SK-N-SH treated with all-trans-retinoic acid at 6 μM for 48 hours (cell line): ENCODE data around the gene VCPKMT.

ENCODE experiments used
- ATAC-seq: fragments of 200-7000 bp; cut with Tn5 transposase; 3 replicates; pipeline ENCODE4 v1.9.1; 2020; ENCODE audit warnings: mild to moderate bottlenecking, moderate library complexity
- ARNTL ChIP-seq: fragments of 450-650 bp; formaldehyde crosslinking; IDR thresholded peaks from 2 replicates; pipeline ENCODE4 v1.5.0; 2020; ENCODE audit warnings: low read depth, mild to moderate bottlenecking, moderate library complexity, borderline replicate concordance
- BACH2 ChIP-seq: fragments of 250-450 bp; sonication (Bioruptor Pico); IDR thresholded peaks from 2 replicates; pipeline ENCODE4 v1.9.0; 2021; ENCODE audit warnings: mild to moderate bottlenecking, borderline replicate concordance
- CREB5 ChIP-seq: fragments of 250-450 bp; sonication (Bioruptor Pico); IDR thresholded peaks from 2 replicates; pipeline ENCODE4 v1.5.1; 2020; ENCODE audit warnings: low read depth, mild to moderate bottlenecking, moderate library complexity
- CSDC2 ChIP-seq: fragments of 250-450 bp; sonication (Bioruptor Pico); IDR thresholded peaks from 2 replicates; pipeline ENCODE4 v1.5.0; 2020; ENCODE audit warnings: mild to moderate bottlenecking, moderate library complexity
- ESRRG ChIP-seq: fragments of 250-450 bp; sonication (Bioruptor Pico); IDR thresholded peaks from 2 replicates; pipeline ENCODE4 v1.6.1; 2021; ENCODE audit warnings: mild to moderate bottlenecking
- GLIS3 ChIP-seq: fragments of 250-450 bp; sonication (Bioruptor Pico); IDR thresholded peaks from 2 replicates; pipeline ENCODE4 v1.5.0; 2020; ENCODE audit warnings: mild to moderate bottlenecking, moderate library complexity
- ISL1 ChIP-seq: fragments of 250-450 bp; sonication (Bioruptor Pico); IDR thresholded peaks from 2 replicates; pipeline ENCODE4 v2.1.2; 2022; ENCODE audit warnings: mild to moderate bottlenecking, moderate library complexity
- POU6F1 ChIP-seq: fragments of 250-450 bp; sonication (Bioruptor Pico); IDR thresholded peaks from 2 replicates; pipeline ENCODE4 v1.8.0; 2021; ENCODE audit warnings: low read depth, mild to moderate bottlenecking, moderate library complexity, borderline replicate concordance
- PPARA ChIP-seq: fragments of 250-450 bp; sonication (Bioruptor Pico); IDR thresholded peaks from 2 replicates; pipeline ENCODE4 v1.5.0; 2020; ENCODE audit warnings: mild to moderate bottlenecking, borderline replicate concordance
- RARB ChIP-seq: fragments of 250-450 bp; sonication (Bioruptor Pico); IDR thresholded peaks from 2 replicates; pipeline ENCODE4 v1.8.0; 2021; ENCODE audit warnings: mild to moderate bottlenecking, moderate library complexity
- SNAI2 ChIP-seq: fragments of 250-450 bp; sonication (Bioruptor Pico); IDR thresholded peaks from 2 replicates; pipeline ENCODE4 v1.5.0; 2020; ENCODE audit warnings: mild to moderate bottlenecking, moderate library complexity
- TCF4 ChIP-seq: fragments of 250-450 bp; sonication (Bioruptor Pico); IDR thresholded peaks from 2 replicates; pipeline ENCODE4 v1.8.0; 2021; ENCODE audit warnings: mild to moderate bottlenecking, moderate library complexity, borderline replicate concordance
- TOX ChIP-seq: fragments of 250-450 bp; sonication (Bioruptor Pico); IDR thresholded peaks from 2 replicates; pipeline ENCODE4 v1.8.0; 2021; ENCODE audit warnings: mild to moderate bottlenecking, moderate library complexity, borderline replicate concordance
- ZFP3 ChIP-seq: fragments of 250-450 bp; sonication (Bioruptor Pico); IDR thresholded peaks from 2 replicates; pipeline ENCODE4 v1.5.0; 2020; ENCODE audit warnings: mild to moderate bottlenecking, moderate library complexity
- ZFP30 ChIP-seq: fragments of 450-650 bp; formaldehyde crosslinking; IDR thresholded peaks from 2 replicates; pipeline ENCODE4 v1.5.0; 2022; ENCODE audit warnings: mild to moderate bottlenecking, moderate library complexity
- ZNF565 ChIP-seq: fragments of 450-650 bp; formaldehyde crosslinking; conservative IDR thresholded peaks from 2 replicates; pipeline ENCODE4 v1.5.0; 2020; ENCODE audit warnings: low read depth, mild to moderate bottlenecking, moderate library complexity
- ZNF70 ChIP-seq: fragments of 450-650 bp; formaldehyde crosslinking; IDR thresholded peaks from 2 replicates; pipeline ENCODE4 v1.5.0; 2020; ENCODE audit warnings: mild to moderate bottlenecking, moderate library complexity
- TF ChIP-seq, protein P1 (sequence below): fragments of 250-450 bp; sonication (Bioruptor Pico); IDR thresholded peaks from 2 replicates; pipeline ENCODE4 v1.5.0; 2020; ENCODE audit warnings: mild to moderate bottlenecking, moderate library complexity
- TF ChIP-seq, protein P2 (sequence below): fragments of 250-450 bp; sonication (Bioruptor Pico); IDR thresholded peaks from 2 replicates; pipeline ENCODE4 v1.8.0; 2020; ENCODE audit warnings: mild to moderate bottlenecking, moderate library complexity, borderline replicate concordance

Gene VCPKMT

DNA sequence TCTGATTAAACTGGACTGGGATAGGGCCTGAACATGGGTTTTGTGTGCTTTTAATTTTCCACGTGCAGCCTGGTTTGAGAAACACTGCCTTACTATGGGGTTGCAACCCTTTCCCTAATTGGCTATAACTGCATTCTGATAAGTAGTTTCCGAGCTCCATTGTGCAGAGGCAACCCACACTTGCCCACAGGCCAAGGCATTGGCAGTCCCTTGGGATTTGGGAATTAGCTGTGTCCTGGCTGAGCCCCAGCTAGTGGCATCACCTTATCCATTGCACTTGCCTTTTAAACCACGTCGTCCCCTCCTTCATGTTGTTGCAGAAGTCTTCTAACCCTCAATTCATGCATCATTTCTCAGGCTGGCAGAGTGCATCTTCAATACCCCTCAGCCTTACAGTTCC is 10.2 kb downstream of the VCPKMT start:
- ATAC-seq = no peak; the same call in 2 of the 3 replicates
- no peak for TF ChIP-seq ZFP3 (CRISPR knock-in tag)
- TF ChIP-seq TOX (CRISPR knock-in tag) = no peak
- TF ChIP-seq, protein P1, sequence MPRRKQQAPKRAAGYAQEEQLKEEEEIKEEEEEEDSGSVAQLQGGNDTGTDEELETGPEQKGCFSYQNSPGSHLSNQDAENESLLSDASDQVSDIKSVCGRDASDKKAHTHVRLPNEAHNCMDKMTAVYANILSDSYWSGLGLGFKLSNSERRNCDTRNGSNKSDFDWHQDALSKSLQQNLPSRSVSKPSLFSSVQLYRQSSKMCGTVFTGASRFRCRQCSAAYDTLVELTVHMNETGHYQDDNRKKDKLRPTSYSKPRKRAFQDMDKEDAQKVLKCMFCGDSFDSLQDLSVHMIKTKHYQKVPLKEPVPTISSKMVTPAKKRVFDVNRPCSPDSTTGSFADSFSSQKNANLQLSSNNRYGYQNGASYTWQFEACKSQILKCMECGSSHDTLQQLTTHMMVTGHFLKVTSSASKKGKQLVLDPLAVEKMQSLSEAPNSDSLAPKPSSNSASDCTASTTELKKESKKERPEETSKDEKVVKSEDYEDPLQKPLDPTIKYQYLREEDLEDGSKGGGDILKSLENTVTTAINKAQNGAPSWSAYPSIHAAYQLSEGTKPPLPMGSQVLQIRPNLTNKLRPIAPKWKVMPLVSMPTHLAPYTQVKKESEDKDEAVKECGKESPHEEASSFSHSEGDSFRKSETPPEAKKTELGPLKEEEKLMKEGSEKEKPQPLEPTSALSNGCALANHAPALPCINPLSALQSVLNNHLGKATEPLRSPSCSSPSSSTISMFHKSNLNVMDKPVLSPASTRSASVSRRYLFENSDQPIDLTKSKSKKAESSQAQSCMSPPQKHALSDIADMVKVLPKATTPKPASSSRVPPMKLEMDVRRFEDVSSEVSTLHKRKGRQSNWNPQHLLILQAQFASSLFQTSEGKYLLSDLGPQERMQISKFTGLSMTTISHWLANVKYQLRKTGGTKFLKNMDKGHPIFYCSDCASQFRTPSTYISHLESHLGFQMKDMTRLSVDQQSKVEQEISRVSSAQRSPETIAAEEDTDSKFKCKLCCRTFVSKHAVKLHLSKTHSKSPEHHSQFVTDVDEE = no peak
- no peak for TF ChIP-seq ZNF565 (CRISPR knock-in tag)
- no peak for TF ChIP-seq CSDC2 (CRISPR knock-in tag)
- no peak for TF ChIP-seq ESRRG
- no peak for TF ChIP-seq ZNF70
- TF ChIP-seq, protein P2, sequence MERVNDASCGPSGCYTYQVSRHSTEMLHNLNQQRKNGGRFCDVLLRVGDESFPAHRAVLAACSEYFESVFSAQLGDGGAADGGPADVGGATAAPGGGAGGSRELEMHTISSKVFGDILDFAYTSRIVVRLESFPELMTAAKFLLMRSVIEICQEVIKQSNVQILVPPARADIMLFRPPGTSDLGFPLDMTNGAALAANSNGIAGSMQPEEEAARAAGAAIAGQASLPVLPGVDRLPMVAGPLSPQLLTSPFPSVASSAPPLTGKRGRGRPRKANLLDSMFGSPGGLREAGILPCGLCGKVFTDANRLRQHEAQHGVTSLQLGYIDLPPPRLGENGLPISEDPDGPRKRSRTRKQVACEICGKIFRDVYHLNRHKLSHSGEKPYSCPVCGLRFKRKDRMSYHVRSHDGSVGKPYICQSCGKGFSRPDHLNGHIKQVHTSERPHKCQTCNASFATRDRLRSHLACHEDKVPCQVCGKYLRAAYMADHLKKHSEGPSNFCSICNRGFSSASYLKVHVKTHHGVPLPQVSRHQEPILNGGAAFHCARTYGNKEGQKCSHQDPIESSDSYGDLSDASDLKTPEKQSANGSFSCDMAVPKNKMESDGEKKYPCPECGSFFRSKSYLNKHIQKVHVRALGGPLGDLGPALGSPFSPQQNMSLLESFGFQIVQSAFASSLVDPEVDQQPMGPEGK (CRISPR knock-in tag) = no peak
- TF ChIP-seq GLIS3 (CRISPR knock-in tag) = no peak
- TF ChIP-seq PPARA (CRISPR knock-in tag) = no peak

GRCh38 chr14:50103558-50103957 is 12.8 kb downstream of the VCPKMT start:
- ATAC-seq = no peak
- no peak for TF ChIP-seq SNAI2 (CRISPR knock-in tag)

DNA sequence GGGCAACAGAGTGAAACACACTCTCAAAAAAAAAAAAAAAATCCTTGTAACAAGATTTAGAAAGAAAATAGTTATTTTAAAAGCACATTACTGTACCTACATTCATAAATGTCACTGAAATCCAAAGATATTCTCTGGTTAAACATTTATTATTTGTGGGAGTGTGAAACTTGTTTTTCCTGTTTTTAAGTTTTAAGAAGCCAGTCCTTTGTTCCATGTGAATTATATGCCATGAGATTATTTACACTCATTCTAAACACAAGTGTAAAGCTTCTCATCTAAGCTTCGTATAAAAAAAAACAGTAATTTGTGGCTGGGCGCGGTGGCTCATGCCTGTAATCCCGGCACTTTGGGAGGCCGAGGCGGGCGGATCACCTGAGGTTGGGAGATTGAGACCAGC is 15.0 kb downstream of the VCPKMT start:
- TF ChIP-seq TOX (CRISPR knock-in tag) (no peak), ARNTL (CRISPR knock-in tag) (no peak), ESRRG (no peak), ISL1 (CRISPR knock-in tag) (no peak), POU6F1 (CRISPR knock-in tag) (no peak), ZNF565 (CRISPR knock-in tag) (no peak), BACH2 (CRISPR knock-in tag) (no peak), TCF4 (CRISPR knock-in tag) (no peak), ZNF70 (no peak), ZFP30 (CRISPR knock-in tag) (no peak), RARB (CRISPR knock-in tag) (no peak), CREB5 (no peak), PPARA (CRISPR knock-in tag) (no peak), ZFP3 (CRISPR knock-in tag) (no peak), SNAI2 (CRISPR knock-in tag) (no peak)
- TF ChIP-seq, protein P2 (CRISPR knock-in tag) = no peak
- TF ChIP-seq, protein P1 = no peak
- ATAC-seq = no peak
